Natural killer cell treated with Interleukin-12 subunit alpha and Interleukin-12 subunit beta and Interleukin-15 and Interleukin-18, amount 100 ng/mL, for 72 hours (primary cell): ENCODE data around the gene HBG2. TPM values are rescaled to one million over a fixed set of nuclear protein-coding genes. Genes with fewer than 3 reads are reported as not detected.
"Not testable (repeated sequence)": the region's sequence is repeated elsewhere in the genome, so short reads cannot be mapped to it uniquely, and the experiment has no call there.

Source experiments
- ATAC-seq, 2 donors: fragments of 150-1000 bp; cut with Tn5 transposase in 1 of 2; sonication (Bioruptor Pico), chemical (Tn5 transposase) in 1 of 2; 2 replicates each; pipeline ENCODE4 v1.10.0; 2021
- DNase-seq: peaks from one replicate; pipeline ENCODE4 v3.0.0; 2022; ENCODE audit warnings: low spot score
- H3K27ac Mint-ChIP-seq, 2 donors: 1 replicate in 1 of 2; 2 replicates in 1 of 2; pipeline ENCODE4 v1.8.0; 2022; ENCODE audit warnings: mixed read lengths in 2 of 2, mild to moderate bottlenecking in 1 of 2, moderate library complexity in 1 of 2
- H3K27me3 Mint-ChIP-seq, 2 donors: 1 replicate in 1 of 2; 2 replicates in 1 of 2; pipeline ENCODE4 v1.8.0; 2022; ENCODE audit warnings: mixed read lengths in 2 of 2
- H3K36me3 Mint-ChIP-seq: one replicate; pipeline ENCODE4 v1.8.0; 2022; ENCODE audit warnings: mixed read lengths
- H3K4me1 Mint-ChIP-seq, 2 donors: 1 replicate in 1 of 2; 2 replicates in 1 of 2; pipeline ENCODE4 v1.8.0; 2022; ENCODE audit warnings: low read depth in 2 of 2, mixed read lengths in 2 of 2, mild to moderate bottlenecking in 1 of 2
- H3K4me3 Mint-ChIP-seq: one replicate; pipeline ENCODE4 v1.8.0; 2022; ENCODE audit warnings: mixed read lengths
- H3K9me3 Mint-ChIP-seq: 2 replicates; pipeline ENCODE4 v1.8.0; 2022; ENCODE audit warnings: mixed read lengths
- total RNA-seq, 2 donors: library from RNA; stranded (reverse); gene quantifications; one replicate each; pipeline ENCODE4 v1.2.3, GENCODE V29; 2022

HBG2 gene
- not detected for total RNA-seq

GRCh38 chr11:5254646-5255413, at the start of gene HBG2:
Gene HBG2, minus strand, starts transcription at chr11:5254781. Its CDS starts 53 bp downstream, at chr11:5254728.
- H3K27me3 Mint-ChIP-seq, H3K27ac Mint-ChIP-seq, ATAC-seq, H3K36me3 Mint-ChIP-seq, H3K4me3 Mint-ChIP-seq, H3K4me1 Mint-ChIP-seq, H3K9me3 Mint-ChIP-seq, DNase-seq: not testable (repeated sequence)

- H3K27ac Mint-ChIP-seq, result no peak overlapping the region
Observed at GRCh38 chr11:5304046-5304445, 49.5 kb upstream of the HBG2 start.

DNA sequence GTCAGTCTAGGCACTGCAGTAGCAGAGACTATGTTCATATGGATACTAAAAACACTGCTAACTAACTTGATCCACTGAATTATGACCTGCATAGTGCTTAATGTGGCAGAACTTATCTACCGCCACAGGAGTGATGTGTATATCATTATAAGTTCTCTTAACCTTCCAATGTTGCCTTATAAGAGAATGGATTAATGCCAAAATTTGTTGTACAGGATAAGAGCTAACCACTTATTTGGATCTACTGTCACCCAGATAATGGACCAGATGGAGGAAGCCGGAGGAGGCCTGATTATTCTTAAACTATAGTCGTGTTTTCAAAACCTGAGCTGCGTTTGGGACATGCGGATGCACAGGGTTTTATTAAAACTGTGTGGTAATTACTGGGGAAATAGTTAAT, 49.0 kb upstream of the HBG2 start:
- H3K9me3 Mint-ChIP-seq, result peaks cover 4% of the 10 kb centered on the region
- H3K27me3 Mint-ChIP-seq, result peaks cover 2 to 13% of the 10 kb centered on the region in 2 donors
- no peaks in the 10 kb centered on the region for H3K4me1 Mint-ChIP-seq
- ATAC-seq, result no peak
- DNase-seq, result no peak
- H3K4me3 Mint-ChIP-seq, result no peak overlapping the region
- H3K36me3 Mint-ChIP-seq, result no peaks in the 10 kb centered on the region
- no peak overlapping the region for H3K27ac Mint-ChIP-seq

More at GRCh38 chr11:5304046-5304445, 49.5 kb upstream of the HBG2 start:
- H3K4me3 Mint-ChIP-seq, result no peak overlapping the region
- H3K9me3 Mint-ChIP-seq, result peaks cover 4% of the 10 kb centered on the region
- DNase-seq (no peak), ATAC-seq (no peak)
- H3K4me1 Mint-ChIP-seq, result no peaks in the 10 kb centered on the region
- peaks cover 2 to 13% of the 10 kb centered on the region in 2 donors for H3K27me3 Mint-ChIP-seq
- H3K36me3 Mint-ChIP-seq, result no peaks in the 10 kb centered on the region

- H3K27me3 Mint-ChIP-seq, result peaks cover 3 to 8% of the 10 kb centered on the region in 2 donors
- ATAC-seq (no peak), DNase-seq (no peak)
- H3K36me3 Mint-ChIP-seq, result no peaks in the 10 kb centered on the region
- H3K4me3 Mint-ChIP-seq, result no peak within 1 kb of the TSS
- no peak within 1 kb of the TSS for H3K27ac Mint-ChIP-seq
- peaks cover 4% of the 10 kb centered on the region for H3K9me3 Mint-ChIP-seq
- no peaks in the 10 kb centered on the region for H3K4me1 Mint-ChIP-seq
Observed at GRCh38 chr11:5301846-5302245, 47.3 kb upstream of the HBG2 start, which contains the start of gene OR51B4. Gene OR51B4, minus strand, starts transcription at chr11:5301946. Its CDS starts 0 bp downstream, at chr11:5301946.

DNA sequence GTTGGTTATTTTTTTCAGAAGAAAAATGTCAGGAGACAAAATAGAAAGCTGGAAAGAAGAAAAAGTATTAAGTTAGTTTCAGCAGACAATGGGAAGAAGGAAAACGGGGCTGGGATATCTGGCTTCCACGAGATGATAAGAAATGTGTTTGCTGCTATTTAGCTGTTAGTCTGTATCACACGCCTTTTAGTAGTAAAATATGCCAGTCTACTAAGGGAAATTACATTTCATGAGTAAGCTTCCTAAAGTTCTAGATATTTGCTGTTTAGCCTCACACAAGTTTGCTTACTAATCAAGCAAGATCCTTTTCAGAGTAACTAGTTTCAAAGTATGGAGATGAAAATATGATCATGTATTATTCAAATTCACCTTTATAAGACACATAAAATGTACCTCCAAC, 45.7 kb upstream of the HBG2 start:
- H3K4me3 Mint-ChIP-seq, result no peak overlapping the region
- DNase-seq (no peak), ATAC-seq (no peak)
- peaks cover 3 to 8% of the 10 kb centered on the region in 2 donors for H3K27me3 Mint-ChIP-seq
- H3K36me3 Mint-ChIP-seq, result no peaks in the 10 kb centered on the region
- H3K9me3 Mint-ChIP-seq, result peaks cover 4% of the 10 kb centered on the region
- H3K4me1 Mint-ChIP-seq, result no peaks in the 10 kb centered on the region
- no peak overlapping the region for H3K27ac Mint-ChIP-seq

DNA sequence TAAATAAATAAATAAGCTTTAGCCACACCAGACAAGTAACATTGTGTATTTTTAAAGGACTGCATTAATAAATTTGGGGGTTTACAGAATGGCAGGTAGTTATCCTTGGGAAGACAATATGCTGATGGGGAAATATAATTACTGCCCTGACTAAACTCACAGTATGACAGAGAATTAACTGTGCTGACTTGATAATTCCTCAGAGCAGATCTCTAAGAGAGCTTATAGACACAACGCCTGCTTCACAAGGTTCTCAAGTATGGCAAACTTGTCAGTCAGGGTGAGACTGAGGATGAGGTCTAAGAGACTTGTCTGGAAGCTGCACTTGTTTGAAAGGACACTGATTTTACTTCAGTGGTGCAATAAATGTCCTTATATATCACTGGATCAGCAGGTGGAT, 43.9 kb upstream of the HBG2 start:
- Mint-ChIP-seq H3K27me3 (peaks cover 3 to 8% of the 10 kb centered on the region in 2 donors), H3K9me3 (peaks cover 4% of the 10 kb centered on the region), H3K36me3 (no peaks in the 10 kb centered on the region), H3K4me1 (no peaks in the 10 kb centered on the region), H3K4me3 (no peak overlapping the region), H3K27ac (no peak overlapping the region)
- DNase-seq (no peak), ATAC-seq (no peak)

DNA sequence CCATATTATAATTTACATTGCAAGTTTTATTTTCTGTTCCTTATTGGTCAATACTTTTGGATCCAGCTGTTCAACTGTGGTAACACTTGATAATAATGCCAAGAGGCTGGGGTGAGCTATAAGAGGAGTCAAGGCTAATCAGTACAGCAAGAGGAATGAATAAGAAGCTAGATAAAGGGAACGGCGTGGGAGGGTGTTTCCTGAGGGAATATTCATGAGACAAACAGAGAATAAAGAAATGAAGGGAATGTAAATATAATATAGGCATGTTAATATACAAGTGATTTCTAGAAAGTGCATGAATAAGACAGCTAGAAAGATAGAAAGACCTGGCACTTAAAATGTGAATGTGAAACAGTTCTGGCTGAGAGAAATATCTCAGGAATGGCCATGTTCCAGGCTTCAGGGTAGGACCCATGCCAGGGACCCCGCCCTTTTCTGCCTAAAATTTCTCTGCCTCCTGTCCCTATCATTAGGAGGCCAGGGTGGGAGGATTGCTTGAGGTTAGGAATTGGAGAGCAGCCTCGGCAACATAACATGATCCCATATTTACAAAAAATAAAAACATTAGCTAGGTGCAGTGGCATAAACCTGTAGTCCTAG, 43.2 kb upstream of the HBG2 start:
- DNase-seq, result no peak
- H3K9me3 Mint-ChIP-seq, result peaks cover 7% of the 10 kb centered on the region
- H3K27me3 Mint-ChIP-seq, result peaks cover 3 to 8% of the 10 kb centered on the region in 2 donors
- H3K4me3 Mint-ChIP-seq, result no peak overlapping the region
- H3K4me1 Mint-ChIP-seq, result no peaks in the 10 kb centered on the region
- H3K36me3 Mint-ChIP-seq, result no peaks in the 10 kb centered on the region
- no peak for ATAC-seq
- H3K27ac Mint-ChIP-seq, result no peak overlapping the region

DNA sequence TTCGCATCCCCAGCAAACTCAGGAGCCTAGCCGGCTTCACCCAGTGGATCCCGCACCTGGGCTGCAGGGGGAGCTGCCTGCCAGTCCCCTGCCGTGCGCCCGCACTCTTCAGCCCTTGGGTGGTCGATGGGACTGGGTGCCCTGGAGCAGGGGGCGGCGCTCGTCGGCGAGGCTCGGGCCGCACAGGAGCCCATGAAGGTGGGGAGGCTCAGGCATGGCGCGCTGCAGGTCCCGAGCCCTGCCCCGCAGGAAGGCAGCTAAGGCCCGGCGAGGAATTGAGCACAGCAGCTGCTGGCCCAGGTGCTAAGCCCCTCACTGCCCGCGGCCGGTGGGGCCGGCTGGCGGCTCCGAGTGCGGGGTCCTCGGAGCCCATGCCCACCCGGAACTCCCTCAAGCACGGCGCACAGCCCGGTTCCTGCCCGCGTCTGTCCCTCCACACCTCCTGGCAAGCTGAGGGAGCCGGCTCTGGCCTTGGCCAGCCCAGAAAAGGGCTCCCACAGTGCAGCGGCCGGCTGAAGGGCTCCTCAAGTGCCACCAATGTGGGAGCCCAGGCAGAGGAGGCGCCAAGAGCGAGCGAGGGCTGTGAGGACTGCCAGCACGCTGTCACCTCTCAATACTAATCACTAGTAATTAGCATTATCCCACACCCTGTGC, 39.9 kb upstream of the HBG2 start:
- not testable (repeated sequence) for H3K4me3 Mint-ChIP-seq, H3K27ac Mint-ChIP-seq, DNase-seq, H3K36me3 Mint-ChIP-seq, H3K27me3 Mint-ChIP-seq, ATAC-seq, H3K9me3 Mint-ChIP-seq, H3K4me1 Mint-ChIP-seq

- ATAC-seq (no peak), DNase-seq (no peak)
- Mint-ChIP-seq H3K4me1 (no peaks in the 10 kb centered on the region), H3K27me3 (peaks cover 0 to 3% of the 10 kb centered on the region in 2 donors), H3K4me3 (no peak overlapping the region), H3K36me3 (no peaks in the 10 kb centered on the region), H3K27ac (no peak overlapping the region), H3K9me3 (peaks cover 3% of the 10 kb centered on the region)
Observed at GRCh38 chr11:5293028-5293427, 38.4 kb upstream of the HBG2 start.

GRCh38 chr11:5291207-5291838, 36.7 kb upstream of the HBG2 start:
- Mint-ChIP-seq H3K27me3 (no peaks in the 10 kb centered on the region), H3K9me3 (peaks cover 3% of the 10 kb centered on the region), H3K4me3 (no peak overlapping the region), H3K36me3 (no peaks in the 10 kb centered on the region), H3K27ac (no peak overlapping the region), H3K4me1 (no peaks in the 10 kb centered on the region)
- DNase-seq (no peak), ATAC-seq (no peak)

DNA sequence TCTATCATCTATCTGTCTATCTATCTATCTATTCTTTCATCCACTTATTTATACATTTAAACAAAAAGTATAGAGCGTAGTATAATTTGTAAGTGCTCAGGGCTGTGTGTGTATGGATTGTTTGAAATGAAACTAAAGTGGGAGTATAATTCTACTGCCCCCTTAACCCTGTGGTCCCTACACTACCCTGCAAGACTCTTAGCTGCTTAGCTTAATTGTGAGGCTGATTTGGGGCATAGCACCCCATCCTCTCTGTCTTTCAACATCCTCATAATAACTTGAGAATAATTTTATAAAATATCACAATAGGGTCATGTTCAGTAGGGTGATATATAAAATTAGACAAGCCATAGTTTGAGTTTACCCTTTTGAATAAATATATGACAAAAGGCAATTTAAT, 35.5 kb upstream of the HBG2 start:
- Mint-ChIP-seq H3K9me3 (peaks cover 3% of the 10 kb centered on the region), H3K36me3 (no peaks in the 10 kb centered on the region), H3K27me3 (no peaks in the 10 kb centered on the region), H3K27ac (no peak overlapping the region), H3K4me3 (no peak overlapping the region), H3K4me1 (no peaks in the 10 kb centered on the region)
- ATAC-seq (no peak), DNase-seq (no peak)

DNA sequence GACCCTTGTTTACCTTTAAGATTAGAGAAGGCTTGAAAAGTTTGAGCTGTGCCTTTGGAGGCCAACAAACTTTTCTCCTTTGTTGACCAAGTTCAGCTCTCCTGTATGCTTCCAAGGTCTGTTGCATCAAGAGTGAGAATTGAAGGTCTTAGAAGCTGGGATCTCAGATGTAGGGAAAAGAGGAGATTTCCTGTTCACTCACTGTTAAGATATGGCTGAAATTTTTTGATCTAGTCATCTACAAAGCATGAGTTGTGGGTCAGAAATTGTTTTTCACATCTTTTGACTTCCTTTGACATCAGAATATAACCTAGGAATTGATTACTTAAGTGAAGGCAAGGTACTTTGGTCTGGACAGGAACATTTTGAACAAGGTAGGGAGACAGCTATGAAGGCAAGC, 35.1 kb upstream of the HBG2 start:
- H3K36me3 Mint-ChIP-seq, result no peaks in the 10 kb centered on the region
- no peak overlapping the region for H3K4me3 Mint-ChIP-seq
- ATAC-seq (no peak), DNase-seq (no peak)
- H3K4me1 Mint-ChIP-seq, result no peaks in the 10 kb centered on the region
- peaks cover 3% of the 10 kb centered on the region for H3K9me3 Mint-ChIP-seq
- H3K27ac Mint-ChIP-seq, result no peak overlapping the region
- no peaks in the 10 kb centered on the region for H3K27me3 Mint-ChIP-seq

- no peaks in the 10 kb centered on the region for H3K4me1 Mint-ChIP-seq
Observed at GRCh38 chr11:5288906-5289550, 34.4 kb upstream of the HBG2 start.

More at GRCh38 chr11:5288906-5289550, 34.4 kb upstream of the HBG2 start:
- ATAC-seq, result no peak
- no peak for DNase-seq
- Mint-ChIP-seq H3K27ac (no peak overlapping the region), H3K36me3 (no peaks in the 10 kb centered on the region), H3K27me3 (no peaks in the 10 kb centered on the region), H3K9me3 (peaks cover 3% of the 10 kb centered on the region), H3K4me3 (no peak overlapping the region)
